Hepatocyte (in vitro differentiated cells): ENCODE data around the gene CDH11. TPM values are rescaled to one million over a fixed set of nuclear protein-coding genes. Genes with fewer than 3 reads are reported as not detected.

Experiments
- DNase-seq: peaks from one replicate; pipeline ENCODE4 v3.0.0-alpha.2; 2016; ENCODE audit warnings: low spot score
- H2AFZ ChIP-seq: fragments of 200-600 bp; sonication (generic); 2 replicates; pipeline ENCODE4 v1.6.0; 2016; ENCODE audit warnings: antibody characterized with exemption, mild to moderate bottlenecking
- H3K27ac ChIP-seq: fragments of 200-600 bp; sonication (generic); 2 replicates; pipeline ENCODE4 v1.5.1; 2016; ENCODE audit warnings: mild to moderate bottlenecking
- H3K27me3 ChIP-seq: fragments of 200-600 bp; sonication (generic); 2 replicates; pipeline ENCODE4 v1.6.1; 2016
- H3K36me3 ChIP-seq: fragments of 200-600 bp; sonication (generic); replicated peaks from 2 replicates; pipeline ENCODE4 v1.5.1; 2016; ENCODE audit warnings: low read depth; ENCODE audit not compliant: insufficient read depth
- H3K4me1 ChIP-seq: fragments of 200-600 bp; sonication (generic); 2 replicates; pipeline ENCODE4 v1.5.1; 2016; ENCODE audit warnings: mild to moderate bottlenecking, moderate library complexity; ENCODE audit not compliant: insufficient read depth
- H3K4me2 ChIP-seq: fragments of 200-600 bp; sonication (generic); 2 replicates; pipeline ENCODE4 v1.6.0; 2016
- H3K4me3 ChIP-seq: fragments of 200-600 bp; sonication (generic); 2 replicates; pipeline ENCODE4 v1.5.1; 2016; ENCODE audit warnings: mild to moderate bottlenecking
- H3K79me2 ChIP-seq: fragments of 200-600 bp; sonication (generic); 2 replicates; pipeline ENCODE4 v1.6.0; 2017; ENCODE audit warnings: mild to moderate bottlenecking
- H3K9me2 ChIP-seq: fragments of 200-600 bp; sonication (generic); replicated peaks from 2 replicates; pipeline ENCODE4 v1.6.0; 2017; ENCODE audit warnings: mild to moderate bottlenecking; ENCODE audit not compliant: insufficient read depth
- H3K9me3 ChIP-seq: fragments of 200-600 bp; sonication (generic); 2 replicates; pipeline ENCODE4 v1.5.1; 2016; ENCODE audit warnings: low read depth, mild to moderate bottlenecking
- H4K20me1 ChIP-seq: fragments of 200-600 bp; sonication (generic); 2 replicates; pipeline ENCODE4 v1.6.0; 2016; ENCODE audit warnings: mild to moderate bottlenecking; ENCODE audit not compliant: insufficient read depth, poor library complexity, severe bottlenecking
- EZH2 ChIP-seq: fragments of 200-600 bp; sonication (generic); IDR thresholded peaks from 2 replicates; pipeline ENCODE4 v1.6.1; 2016; ENCODE audit warnings: antibody characterized with exemption, mild to moderate bottlenecking, borderline replicate concordance
- EZH2phosphoT487 ChIP-seq: fragments of 200-600 bp; sonication (generic); IDR thresholded peaks from one replicate; pipeline ENCODE4 v1.6.1; 2018; ENCODE audit warnings: antibody characterized with exemption, mild to moderate bottlenecking, low read depth, moderate library complexity; ENCODE audit not compliant: unreplicated experiment, severe bottlenecking
- WGBS: methylation state at CpG from one replicate; pipeline ENCODE4 v1.1.6; 2016; ENCODE audit warnings: low lambda C conversion rate; ENCODE audit errors: missing lambda C conversion rate; 5-methylcytosine and 5-hydroxymethylcytosine counted together
- polyA plus RNA-seq: library from polyadenylated mRNA; unstranded; fragments of >200 nt; fragmentation: Nextera tagmentation; extraction: Ambion mirVana; gene quantifications from 2 replicates; pipeline ENCODE4 v1.2.1, GENCODE V29; 2016
- total RNA-seq: library from RNA; depleted of rRNA; stranded (reverse); fragments of >200 nt; gene quantifications from 2 replicates; pipeline ENCODE4 v1.2.3, GENCODE V29; 2014
- TF ChIP-seq, protein P1 (sequence below): fragments of 200-600 bp; sonication (generic); IDR thresholded peaks from 2 replicates; pipeline ENCODE4 v1.5.1; 2016; ENCODE audit warnings: antibody characterized with exemption, mild to moderate bottlenecking; ENCODE audit not compliant: poor library complexity

CDH11 gene
- total and polyA plus RNA-seq, 2 experiments from 2014 or later = 148 to 289 TPM

DNA sequence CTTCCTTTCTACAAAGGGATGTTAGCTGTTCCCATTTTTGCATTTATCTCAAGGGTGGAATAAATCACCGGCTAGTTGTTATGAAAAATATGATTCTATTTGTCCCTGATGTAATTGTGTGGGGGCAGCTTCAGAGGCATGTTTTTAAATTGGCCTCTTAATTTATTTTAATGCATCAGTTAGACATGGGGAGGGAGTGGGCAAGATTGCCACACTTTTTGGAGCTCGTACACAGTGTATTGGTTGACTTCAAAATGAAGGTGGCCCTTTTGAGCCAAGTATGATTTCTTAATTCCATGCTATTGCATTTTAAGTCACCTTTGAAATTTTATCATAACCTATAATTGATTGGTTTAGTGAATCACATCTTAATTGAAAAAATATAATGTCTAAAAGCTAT is 223.7 kb downstream of the CDH11 start:
- DNase-seq = no peak
- Histone ChIP-seq H3K9me3 (no peaks in the 10 kb centered on the region), H2AFZ (no peak overlapping the region), H3K27me3 (no peaks in the 10 kb centered on the region), H4K20me1 (no peaks in the 10 kb centered on the region), H3K9me2 (no peaks in the 10 kb centered on the region), H3K27ac (no peak overlapping the region), H3K36me3 (no peaks in the 10 kb centered on the region), H3K4me2 (no peak overlapping the region), H3K79me2 (no peaks in the 10 kb centered on the region), H3K4me1 (peaks cover 14% of the 10 kb centered on the region), H3K4me3 (no peak overlapping the region)
- WGBS = 83% methylated on average over 2 of the region's 2 CpGs
- TF ChIP-seq EZH2phosphoT487 (no peak), EZH2 (no peak)
- TF ChIP-seq, protein P1, sequence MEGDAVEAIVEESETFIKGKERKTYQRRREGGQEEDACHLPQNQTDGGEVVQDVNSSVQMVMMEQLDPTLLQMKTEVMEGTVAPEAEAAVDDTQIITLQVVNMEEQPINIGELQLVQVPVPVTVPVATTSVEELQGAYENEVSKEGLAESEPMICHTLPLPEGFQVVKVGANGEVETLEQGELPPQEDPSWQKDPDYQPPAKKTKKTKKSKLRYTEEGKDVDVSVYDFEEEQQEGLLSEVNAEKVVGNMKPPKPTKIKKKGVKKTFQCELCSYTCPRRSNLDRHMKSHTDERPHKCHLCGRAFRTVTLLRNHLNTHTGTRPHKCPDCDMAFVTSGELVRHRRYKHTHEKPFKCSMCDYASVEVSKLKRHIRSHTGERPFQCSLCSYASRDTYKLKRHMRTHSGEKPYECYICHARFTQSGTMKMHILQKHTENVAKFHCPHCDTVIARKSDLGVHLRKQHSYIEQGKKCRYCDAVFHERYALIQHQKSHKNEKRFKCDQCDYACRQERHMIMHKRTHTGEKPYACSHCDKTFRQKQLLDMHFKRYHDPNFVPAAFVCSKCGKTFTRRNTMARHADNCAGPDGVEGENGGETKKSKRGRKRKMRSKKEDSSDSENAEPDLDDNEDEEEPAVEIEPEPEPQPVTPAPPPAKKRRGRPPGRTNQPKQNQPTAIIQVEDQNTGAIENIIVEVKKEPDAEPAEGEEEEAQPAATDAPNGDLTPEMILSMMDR = no peak
